Dedifferentiated amniotic fluid mesenchymal stem cell (primary cell): ENCODE data around the gene OSBP2.
"Not testable (repeated sequence)": the region's sequence is repeated elsewhere in the genome, so short reads cannot be mapped to it uniquely, and the experiment has no call there.

Experiments used
- DNase-seq: peaks from one replicate; pipeline ENCODE4 v3.0.0-alpha.2; 2016; ENCODE audit errors: extremely low spot score

OSBP2 gene

DNA sequence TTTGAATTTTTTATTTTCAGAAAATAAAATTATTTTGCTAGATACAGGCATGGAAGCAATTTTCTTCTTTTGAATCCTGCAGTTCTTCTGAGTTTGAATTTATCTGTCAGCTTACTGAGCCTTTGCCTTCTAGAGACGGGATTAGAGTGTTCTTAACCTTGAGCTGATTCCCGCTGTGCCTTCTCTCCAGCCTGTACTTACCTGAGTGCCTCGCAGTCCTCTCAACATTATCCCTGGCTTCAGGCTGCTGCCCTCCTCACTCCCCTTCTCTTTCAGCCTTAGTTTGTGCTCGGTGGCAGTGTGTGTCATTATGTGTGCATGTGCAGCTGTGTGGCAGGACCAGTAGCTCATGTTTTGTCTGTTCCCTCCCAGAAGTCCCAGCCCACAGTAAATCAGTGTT is 24.3 kb downstream of the OSBP2 start:
- DNase-seq: no peak

DNA sequence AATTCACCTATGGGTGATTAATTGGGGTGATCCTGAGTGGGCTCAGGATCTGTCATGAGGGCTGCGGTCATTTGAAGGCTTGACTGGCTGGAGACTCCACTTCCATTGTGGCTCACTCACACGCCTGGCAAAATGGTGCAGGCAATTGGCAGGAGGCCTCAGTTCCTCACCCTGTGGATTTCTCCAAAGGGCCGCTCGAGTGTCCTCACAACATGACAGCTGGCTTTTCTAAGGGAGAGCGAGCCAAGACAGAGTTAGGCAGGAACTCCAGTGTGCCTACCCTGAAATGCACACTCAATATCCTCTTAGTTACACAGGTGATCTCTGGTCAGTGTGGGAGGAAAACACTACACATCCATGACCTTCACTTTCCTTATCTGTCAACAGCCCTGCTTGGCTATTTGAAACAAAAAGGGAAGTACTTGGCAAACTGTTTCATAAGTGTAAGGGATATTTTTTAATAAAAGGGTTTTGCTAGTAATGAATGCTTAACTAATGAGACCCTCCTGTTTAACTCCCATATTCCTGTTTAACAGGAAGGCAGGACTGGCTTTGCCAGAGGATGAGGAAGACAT is 25.7 kb downstream of the OSBP2 start:
- no peak for DNase-seq

GRCh38 chr22:30721741-30722140 is 27.1 kb downstream of the OSBP2 start:
- DNase-seq: no peak

DNA sequence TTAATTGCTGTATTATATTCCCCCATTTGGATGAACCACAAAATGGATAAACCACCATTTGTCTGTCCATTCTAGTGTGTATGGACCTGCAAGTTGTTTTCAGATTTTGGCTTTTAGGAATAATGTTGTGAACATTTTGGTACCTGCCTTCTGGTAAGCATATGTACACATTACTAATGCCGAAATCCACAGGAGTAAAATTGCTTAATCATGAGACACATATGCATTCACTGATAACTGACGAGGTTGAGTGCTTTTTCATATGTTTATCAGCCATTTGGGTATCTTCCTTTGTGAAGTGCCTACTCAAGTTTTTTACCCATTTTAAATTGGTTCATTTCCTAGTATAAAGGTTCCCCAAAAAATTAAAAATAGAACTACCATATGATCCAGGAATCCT is 34.2 kb downstream of the OSBP2 start:
- DNase-seq: no peak

GRCh38 chr22:30731658-30732057 is 37.0 kb downstream of the OSBP2 start:
- DNase-seq: no peak

- no peak for DNase-seq
These were observed 37.8 kb downstream of the OSBP2 start for GRCh38 chr22:30732426-30732825.

DNA sequence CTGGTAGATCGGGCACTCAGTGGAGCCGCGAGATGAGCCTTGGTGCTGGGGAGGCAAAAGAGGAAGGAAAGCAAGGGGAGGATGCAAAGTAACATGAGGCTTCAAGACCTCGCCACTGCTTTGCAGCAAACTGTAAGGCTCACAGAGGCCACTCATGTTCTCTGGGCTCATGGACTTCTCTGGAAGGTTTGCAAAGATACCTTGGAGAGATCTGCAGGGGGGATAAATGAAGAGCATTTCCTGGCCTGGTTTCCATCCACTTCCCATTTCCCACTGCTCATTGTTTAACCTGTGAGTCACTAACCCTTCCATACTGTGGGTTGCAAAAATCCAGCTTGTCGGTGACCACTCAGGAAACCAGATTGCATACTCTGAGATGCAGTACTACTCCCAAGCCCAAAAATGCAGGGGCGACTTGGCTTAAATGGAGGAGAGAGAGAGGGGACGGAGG is 38.5 kb downstream of the OSBP2 start:
- DNase-seq: no peak

DNA sequence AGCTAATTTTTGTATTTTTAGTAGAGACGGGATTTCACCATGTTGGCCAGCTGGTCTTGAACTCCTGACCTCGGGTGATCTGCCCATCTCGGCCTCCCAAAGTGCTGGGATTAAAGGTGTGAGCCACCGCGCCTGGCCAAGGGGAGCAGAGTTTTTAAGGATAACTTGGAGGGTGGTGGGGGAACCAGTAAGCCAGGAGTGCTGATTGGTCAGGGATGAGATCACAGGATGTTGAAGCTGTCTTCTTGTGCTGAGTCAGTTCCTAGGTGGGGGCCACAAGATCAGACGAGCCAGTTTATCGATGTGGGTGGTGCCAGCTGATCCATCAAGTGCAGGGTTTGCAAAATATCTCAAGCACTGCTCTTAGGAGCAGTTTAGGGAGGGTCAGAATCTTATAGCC is 45.3 kb downstream of the OSBP2 start:
- DNase-seq: not testable (repeated sequence)

- DNase-seq: not testable (repeated sequence)
These were observed 45.8 kb downstream of the OSBP2 start for GRCh38 chr22:30740511-30740910.

- no peak for DNase-seq
These were observed 47.9 kb downstream of the OSBP2 start for GRCh38 chr22:30742291-30743256.

DNA sequence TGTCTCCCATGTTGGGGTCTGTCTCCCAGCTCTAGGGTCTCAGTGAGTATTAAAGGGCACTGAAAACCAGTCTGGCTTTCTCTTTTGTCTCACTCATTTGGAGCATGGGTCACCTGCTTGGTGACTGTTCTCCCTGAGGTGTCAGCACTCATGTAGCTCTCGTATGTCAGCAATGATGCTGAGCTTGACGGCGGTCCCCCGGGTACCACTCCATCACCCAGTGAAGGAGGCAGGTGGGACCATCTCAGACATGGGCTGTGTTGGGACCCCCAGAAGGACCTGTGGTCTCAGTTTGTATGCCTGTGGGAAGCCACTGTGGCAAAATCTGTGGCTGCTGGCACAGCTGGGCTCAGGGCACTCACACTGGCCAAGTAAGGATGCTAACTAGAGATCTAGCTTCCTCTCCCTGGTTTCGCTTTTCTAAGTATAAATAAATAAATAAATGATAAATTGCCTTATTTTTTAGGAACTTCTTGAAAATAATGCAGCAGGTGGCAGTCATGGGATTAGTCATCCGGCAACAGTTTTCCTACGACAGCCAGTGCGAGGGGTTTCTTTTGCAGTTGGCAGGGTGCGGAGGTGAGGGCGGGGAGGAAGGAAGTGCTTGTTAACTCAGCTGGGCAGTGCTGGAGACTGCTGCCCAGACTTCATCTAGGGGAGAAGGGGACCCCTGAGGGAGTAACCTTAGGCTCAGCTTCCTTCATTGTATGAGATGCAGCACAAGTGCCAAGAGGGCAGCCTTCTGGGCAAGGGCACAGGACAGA is 48.8 kb downstream of the OSBP2 start:
- DNase-seq: no peak

DNA sequence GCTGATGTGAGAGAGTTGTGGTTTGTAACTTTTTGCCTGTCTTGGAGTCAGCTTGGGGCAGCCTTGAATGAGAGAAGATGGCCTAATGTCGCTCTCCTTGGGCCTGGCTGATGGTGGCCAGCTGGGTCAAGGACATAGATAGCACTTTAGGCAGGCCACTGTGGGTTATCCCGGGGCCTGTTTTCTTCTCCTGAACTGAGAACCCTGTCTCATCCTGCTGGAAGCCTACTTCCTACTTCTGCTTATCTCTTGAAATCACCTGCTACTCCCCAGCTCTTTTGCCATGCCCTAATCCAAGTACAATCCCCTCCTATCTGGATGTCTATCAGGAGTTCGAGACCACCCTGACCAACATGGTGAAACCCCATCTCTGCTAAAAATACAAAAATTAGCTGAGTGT is 49.5 kb downstream of the OSBP2 start:
- DNase-seq: no peak

DNA sequence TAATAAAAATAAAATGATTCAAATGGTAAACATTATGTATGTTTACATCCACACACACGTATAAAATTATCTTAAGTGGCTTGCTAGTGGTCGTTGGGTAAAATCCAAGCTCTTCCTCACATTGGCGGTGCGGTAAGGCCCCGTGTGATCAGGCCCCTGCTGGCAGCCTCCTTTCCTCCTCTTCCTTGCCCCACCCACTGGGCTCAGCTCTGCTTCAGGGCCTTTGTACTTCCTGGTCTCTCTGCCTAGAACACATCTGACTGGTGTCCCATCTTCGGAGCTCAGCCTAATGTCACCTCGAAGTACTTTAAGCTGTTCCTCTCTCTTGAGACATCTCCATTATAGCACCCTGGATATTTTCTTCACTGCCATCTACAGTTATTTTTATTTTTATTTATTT is 52.8 kb downstream of the OSBP2 start:
- DNase-seq: no peak

DNA sequence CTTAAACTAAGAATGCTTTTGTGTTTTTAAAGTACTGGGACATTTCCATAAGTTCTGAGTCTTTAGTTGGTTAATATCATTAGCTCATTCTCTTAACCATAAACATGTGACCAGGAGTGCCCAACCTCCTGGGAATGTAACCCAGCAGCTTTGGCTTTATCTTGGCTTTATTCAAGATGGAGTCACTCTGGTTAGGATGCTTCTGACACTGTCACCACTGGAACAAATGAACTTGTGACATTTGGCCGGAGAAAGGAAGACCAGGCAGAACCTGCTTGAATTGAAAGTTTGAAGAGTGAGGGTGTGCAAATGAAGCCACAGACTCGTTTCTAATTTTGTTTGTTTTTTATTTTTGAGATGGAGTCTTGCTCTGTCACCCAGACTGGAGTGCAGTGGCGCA is 54.6 kb downstream of the OSBP2 start:
- no peak for DNase-seq

GRCh38 chr22:30749849-30750248 is 55.2 kb downstream of the OSBP2 start:
- DNase-seq: no peak

DNA sequence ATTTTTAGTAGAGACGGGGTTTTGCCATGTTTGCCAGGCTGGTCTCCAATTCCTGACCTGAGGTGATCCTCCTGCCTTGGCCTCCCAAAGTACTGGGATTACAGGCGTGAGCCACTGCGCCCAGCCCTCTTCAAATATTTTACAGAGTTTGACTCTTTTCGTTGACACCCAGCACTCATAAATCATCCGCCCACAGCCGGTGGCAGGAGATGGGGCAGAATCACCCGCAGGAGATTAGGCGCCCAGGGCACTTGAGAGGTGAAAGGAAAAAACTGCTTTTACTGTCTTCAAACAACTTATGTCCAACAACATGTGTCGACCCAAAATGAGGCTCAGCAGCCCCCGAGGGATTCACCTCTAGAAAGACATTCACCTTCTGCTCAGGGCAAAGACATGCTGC is 56.9 kb downstream of the OSBP2 start:
- DNase-seq: no peak

- DNase-seq: no peak
These were observed 58.1 kb downstream of the OSBP2 start for GRCh38 chr22:30752771-30753170.

DNA sequence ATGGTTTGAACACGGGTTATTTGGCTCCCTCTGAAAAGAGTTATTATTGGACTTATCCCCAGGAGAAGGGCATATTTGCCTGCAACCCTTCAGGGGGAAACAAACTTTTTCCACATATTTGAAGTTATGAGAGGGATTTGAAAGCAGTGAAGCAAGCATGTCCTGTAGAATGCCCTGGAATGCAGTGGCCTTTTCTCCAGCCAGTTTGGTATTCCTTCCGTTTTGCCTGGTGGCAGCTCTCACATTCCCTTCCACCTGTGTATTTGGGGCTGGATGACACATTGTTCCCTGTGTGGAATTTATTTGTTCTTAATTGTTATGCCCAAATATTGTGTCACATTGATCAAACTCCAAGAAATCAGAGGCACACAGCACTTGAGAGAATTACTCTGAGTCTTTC is 59.0 kb downstream of the OSBP2 start:
- no peak for DNase-seq

GRCh38 chr22:30754521-30754920 is 59.8 kb downstream of the OSBP2 start:
- no peak for DNase-seq

DNA sequence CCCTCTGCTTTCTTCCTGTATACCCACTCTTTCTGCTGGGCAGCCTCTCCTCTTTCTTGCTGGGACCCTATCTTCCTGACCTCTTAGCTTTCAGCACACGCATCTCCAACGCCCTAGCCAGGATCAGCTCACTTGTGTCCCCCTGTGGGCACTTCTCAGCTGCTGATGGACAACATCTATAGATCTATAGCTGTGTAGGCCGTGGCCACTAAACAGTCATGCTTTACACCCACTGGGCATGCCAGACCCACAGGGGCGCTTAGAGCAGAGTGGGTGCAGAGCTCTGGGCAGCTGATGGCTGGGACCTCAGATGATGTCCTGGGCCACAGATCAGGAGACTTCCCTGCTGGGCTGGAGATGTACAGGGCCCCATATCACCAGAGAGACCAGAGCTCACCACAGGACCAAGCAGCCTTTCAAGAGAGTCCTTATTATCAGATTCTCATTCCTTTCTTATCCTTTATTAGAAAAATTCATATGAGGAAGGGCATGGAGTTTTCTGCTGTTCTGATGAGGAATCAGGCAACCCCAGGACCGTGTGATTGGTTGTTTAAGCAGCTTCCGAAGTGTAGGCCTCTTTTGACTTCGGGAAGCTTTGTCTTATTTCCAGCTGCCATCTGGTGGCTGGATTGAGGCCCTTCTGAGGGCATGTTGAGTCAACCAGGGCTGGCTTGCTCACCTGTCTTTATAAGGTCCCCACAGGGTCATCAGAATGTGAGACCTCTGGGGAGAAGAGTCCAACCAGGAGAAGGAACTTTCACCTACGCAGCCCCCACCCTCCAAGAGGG is 60.5 kb downstream of the OSBP2 start:
- peak; percentile 73 for DNase-seq

- DNase-seq: no peak
These were observed 61.1 kb downstream of the OSBP2 start for GRCh38 chr22:30755759-30756124.
